Hematopoietic multipotent progenitor cell (in vitro differentiated cells): ENCODE data around the gene ARL6. TPM values are rescaled to one million over a fixed set of nuclear protein-coding genes. Genes with fewer than 3 reads are reported as not detected.
A peak's percentile ranks its signal among the peaks of the same experiment; 100 is the strongest.

Experiments used
- DNase-seq, 3 donors: peaks; one replicate each; pipeline ENCODE4 v3.0.0-alpha.2; 2011 to 2015; ENCODE audit warnings: low read depth in 2 of 3, low spot score in 2 of 3
- total RNA-seq: library from RNA; depleted of rRNA; stranded (reverse); fragments of >200 nt; gene quantifications from one replicate; pipeline ENCODE4 v1.2.3, GENCODE V29; 2012

Gene ARL6
- total RNA-seq, result 2.4 TPM

DNA sequence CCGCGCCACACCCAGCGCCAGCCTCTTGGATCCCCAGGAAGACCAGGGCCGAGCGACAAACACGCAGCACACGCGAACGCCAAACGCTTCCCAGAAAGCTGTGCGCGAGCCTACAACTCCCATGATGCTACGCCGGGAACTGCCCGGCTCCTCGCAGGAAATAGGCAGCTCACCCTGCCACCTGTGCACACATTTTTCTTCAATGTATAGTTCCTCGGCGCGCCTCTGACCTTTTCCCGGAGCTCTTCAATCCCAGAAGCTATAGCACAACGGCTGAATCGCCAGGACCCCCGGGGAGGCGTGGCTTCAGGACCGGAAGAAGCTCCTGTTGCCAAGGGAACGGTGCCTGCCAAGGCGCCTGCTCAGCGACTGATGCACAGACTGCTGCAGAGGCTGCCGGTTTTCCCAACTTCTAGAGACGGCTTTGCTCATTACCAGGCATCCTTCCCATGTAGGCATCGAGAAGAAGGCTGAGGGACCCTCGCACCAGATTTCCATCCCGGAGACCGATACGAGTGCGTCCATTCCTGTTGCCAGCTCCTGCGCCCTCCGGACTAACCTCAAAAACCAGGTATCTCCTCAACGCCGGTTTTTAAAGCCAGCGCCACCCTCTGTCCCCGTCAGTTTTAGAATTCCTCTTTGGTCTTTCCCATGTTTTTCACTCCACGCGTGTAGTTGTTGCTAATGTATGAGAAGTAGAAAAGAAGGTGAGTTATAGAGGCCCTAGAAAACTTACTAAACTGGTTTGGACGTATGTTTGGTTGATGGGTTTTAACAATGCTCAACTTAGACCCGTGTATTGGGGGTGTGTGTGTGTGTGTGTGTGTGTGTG, at the start of gene ARL6:
Gene ARL6, plus strand, starts transcription at position 352 of the 832 bp plus-strand sequence. CDS start 3,350 bp downstream, outside the sequence.
- DNase-seq, result peak; percentile 49 to 71 (median 70)

DNA sequence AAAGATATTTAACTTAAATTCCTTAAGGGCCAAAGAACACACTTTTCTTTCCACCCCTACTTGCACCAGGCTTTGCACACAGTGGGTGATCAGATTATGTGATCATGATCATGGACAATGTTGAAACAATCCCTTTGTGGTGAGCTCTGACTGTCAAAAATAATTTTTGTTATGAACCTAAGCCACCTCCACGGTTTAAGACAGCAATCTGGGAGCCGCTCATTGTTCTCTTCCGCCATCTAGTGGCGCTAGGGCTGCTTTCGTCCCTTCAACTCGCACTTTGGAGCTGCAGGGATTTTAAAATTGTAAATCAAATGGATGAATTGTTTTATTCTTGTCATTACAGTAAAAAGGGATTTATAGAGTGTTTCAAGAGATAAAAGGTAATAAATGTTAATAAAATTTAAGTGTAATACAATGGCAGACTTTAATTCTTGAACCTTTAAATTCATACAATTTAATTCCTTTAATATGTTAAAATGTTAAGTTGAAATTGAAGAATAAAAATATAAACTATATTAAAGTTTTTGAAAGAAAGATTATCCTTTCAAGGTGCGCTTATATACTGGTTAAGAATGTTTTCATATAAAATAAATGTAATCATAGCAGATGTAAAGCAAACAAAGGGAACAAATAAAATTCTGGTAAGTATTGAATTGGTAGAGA, 45.3 kb upstream of the ARL6 start:
- peak; percentile 28 to 79 (median 64) for DNase-seq

DNA sequence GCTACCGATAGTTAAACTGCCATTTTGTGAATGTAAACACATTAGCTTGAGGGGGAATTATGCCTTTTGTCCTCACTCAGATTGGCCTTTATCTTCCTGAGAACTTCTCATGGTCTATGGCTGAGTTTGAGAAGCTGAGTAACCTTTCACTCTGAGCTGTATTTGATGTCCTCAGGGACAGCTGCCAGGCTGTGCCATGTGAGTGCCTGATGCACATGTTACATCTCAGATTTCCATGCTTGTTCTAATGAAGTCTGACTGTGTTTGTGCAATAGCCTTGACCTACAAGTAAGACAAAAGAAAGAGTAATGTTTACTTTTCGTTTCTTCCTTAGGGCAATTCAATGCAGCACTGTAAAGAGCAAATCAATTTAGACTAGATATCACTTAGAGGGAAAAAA, 44.1 kb upstream of the ARL6 start:
- DNase-seq, result no peak

DNA sequence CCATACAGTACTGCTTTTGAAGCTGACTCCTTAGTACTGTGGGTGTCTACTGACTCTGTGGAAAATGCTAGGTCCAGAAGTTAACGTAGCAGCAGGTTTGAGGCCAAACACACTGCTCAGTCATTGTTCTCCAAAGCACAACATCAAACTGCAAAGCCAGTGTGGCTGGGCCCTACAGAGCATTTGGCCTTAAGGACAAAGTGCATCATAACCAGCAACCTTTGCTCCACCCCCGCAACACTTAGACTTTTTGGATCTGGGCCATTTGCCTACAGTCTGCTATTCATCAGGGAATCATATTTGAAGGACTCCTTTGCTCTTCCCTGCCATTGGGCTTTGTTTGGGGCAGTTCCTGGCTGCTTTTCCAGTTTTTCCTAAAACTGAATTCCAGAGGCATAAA, 43.1 kb upstream of the ARL6 start:
- no peak for DNase-seq

GRCh38 chr3:97736928-97737327, 27.6 kb upstream of the ARL6 start:
- no peak for DNase-seq

GRCh38 chr3:97738761-97739160, 25.8 kb upstream of the ARL6 start:
- DNase-seq, result no peak

- DNase-seq, result no peak
Measured at GRCh38 chr3:97742036-97742435, 22.5 kb upstream of the ARL6 start.

- DNase-seq, result no peak
Measured at GRCh38 chr3:97744289-97744688, 20.3 kb upstream of the ARL6 start.

DNA sequence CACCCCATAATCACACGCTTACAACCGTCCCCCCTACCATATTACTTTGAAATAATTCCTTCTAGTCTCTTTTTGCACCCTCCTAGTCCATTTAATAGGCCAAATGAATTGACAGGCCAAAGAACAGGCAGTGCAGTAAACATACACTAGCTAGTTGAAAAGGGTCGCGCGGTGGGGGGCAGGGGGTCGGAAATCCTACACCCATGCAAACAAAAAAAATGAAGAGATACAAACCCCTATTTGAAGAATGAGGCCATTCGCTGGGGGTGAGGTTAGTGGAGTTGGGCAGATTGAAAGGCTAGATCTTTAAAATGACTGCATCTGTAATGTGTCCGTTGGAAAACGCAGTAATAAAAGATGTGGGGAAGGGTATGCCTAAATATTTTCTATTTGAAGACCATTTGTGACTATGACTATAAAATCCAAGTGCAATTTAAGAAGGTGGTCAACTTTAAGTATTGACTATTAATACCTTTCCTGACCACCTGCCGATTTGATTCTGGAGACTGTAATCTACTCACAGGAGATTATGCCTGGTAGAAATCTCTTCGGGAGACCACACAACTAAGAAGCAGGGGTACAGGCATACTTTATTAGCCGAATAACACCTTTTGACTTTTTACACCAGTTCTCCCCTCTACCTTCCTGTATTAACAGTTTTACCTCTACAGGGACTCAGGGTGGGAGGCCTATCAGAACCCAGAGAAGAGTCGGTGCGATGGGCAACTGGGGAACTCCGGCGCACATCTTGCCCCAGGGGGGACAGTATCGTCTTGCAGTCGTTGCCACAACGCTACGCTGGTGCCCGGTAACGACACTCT, 762 bp upstream of the ARL6 start:
- peak in 1 of 3 donors; percentile 11 for DNase-seq

GRCh38 chr3:97765336-97765735, 778 bp downstream of the ARL6 start:
- no peak for DNase-seq

GRCh38 chr3:97772926-97773325, 8.4 kb downstream of the ARL6 start:
- no peak for DNase-seq

- DNase-seq, result no peak
Measured at GRCh38 chr3:97778152-97778551, 13.6 kb downstream of the ARL6 start.

DNA sequence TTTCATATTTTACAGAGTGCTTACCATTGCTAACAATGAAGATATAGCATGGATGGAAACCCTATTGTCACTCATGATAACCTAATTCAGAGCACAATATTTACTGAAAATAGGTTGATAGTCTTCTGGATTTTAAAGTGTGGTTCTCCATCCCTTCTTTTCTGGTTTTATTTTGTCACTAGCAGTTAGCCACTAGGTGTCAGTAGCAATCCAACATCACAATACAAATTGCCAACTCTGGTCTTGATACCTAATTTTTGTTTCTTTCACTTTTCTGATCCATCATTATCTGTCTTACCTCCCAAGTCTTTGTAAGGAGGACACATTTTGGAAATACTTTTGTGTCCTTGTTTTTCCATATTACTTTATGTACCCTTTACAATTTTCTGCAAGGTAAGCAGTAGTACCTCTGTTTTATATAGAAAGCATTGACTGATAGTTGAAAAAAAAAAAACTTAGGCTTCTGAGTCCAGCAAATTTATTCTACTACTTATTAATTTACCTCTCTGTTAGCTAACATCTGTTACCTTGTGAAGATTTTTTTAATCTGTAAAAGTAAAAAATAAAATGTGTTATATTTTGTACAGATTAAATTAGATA, 29.0 kb downstream of the ARL6 start:
- DNase-seq, result peak; percentile 25 to 80 (median 53)

GRCh38 chr3:97795951-97796350, 31.4 kb downstream of the ARL6 start:
- no peak for DNase-seq

- no peak for DNase-seq
Measured at GRCh38 chr3:97804471-97804870, 39.9 kb downstream of the ARL6 start.

GRCh38 chr3:97810779-97811390, 46.3 kb downstream of the ARL6 start:
- no peak for DNase-seq

- peak in 1 of 3 donors; percentile 5 for DNase-seq
Measured at GRCh38 chr3:97815149-97815917, 50.8 kb downstream of the ARL6 start.

GRCh38 chr3:97816811-97817210, 52.3 kb downstream of the ARL6 start:
- DNase-seq, result no peak

DNA sequence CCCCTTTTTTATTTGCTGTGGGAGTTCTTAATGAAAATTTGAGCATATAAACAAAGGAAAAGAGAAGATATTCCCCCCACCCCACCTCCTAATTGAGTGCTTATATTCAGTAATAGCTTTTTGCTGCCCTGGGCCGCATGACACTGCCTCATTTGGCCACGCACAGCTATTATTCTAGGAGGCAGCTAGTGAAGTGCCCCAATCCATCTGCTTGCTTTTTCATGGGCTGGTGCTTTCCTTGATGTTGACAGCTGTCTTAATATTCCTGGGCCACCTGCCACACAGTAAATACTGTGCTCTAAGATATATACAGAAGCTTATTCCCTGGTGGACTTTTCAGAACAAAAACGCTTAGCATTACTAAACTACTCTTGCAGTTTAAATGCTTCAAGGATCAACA, 53.4 kb downstream of the ARL6 start:
- no peak for DNase-seq

DNA sequence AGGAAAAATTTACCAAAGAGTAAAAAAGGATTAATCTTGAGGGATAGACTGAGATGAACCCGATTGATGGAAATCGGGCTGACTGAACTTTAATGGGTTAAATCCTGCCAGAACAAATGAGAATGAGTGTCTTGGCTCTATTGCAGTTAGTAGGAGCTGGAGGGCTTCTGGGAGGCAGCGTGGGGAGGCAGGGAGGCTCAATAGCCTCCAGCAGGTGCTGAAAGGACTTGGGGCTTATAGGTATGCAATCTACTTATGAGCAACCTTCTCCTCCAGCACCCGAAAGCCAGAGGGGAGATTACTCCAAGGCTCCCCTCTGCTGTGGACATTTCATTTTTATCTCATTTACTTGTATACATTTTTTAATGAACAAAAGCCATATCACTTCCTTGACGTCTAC, 56.2 kb downstream of the ARL6 start:
- no peak for DNase-seq
